Neural cell (in vitro differentiated cells): ENCODE results near the gene TP53I3. TPM values are rescaled to one million over a fixed set of nuclear protein-coding genes. Genes with fewer than 3 reads are reported as not detected.

Experiments used
- H2AFZ ChIP-seq: fragments of 200-600, 300-800 bp; sonication (generic), shearing (Covaris generic); 2 replicates; pipeline ENCODE4 v1.6.0; 2014; ENCODE audit warnings: low read depth, mild to moderate bottlenecking, antibody characterized with exemption, low read length, moderate library complexity
- H3F3A ChIP-seq: fragments of 200-600 bp; shearing (Covaris generic); 2 replicates; pipeline ENCODE4 v1.6.1; 2016; ENCODE audit warnings: mild to moderate bottlenecking, moderate library complexity, mixed read lengths, antibody characterized with exemption, low read length; ENCODE audit not compliant: insufficient read depth, poor library complexity, severe bottlenecking
- H3K27ac ChIP-seq: fragments of 200-600, 300-800 bp; sonication (generic), shearing (Covaris generic); 2 replicates; pipeline ENCODE4 v1.5.1; 2014; ENCODE audit warnings: mild to moderate bottlenecking, low read length, moderate library complexity
- H3K27me3 ChIP-seq: fragments of 300-800, 200-600 bp; sonication (generic), shearing (Covaris generic); 2 replicates; pipeline ENCODE4 v1.6.0; 2014; ENCODE audit warnings: mild to moderate bottlenecking, low read depth, low read length, moderate library complexity; ENCODE audit not compliant: insufficient read depth
- H3K36me3 ChIP-seq: fragments of 300-800, 200-600 bp; sonication (generic), shearing (Covaris generic); 2 replicates; pipeline ENCODE4 v1.5.1; 2014; ENCODE audit warnings: mild to moderate bottlenecking, antibody characterized with exemption, low read length, moderate library complexity; ENCODE audit not compliant: insufficient read depth
- H3K4me2 ChIP-seq: fragments of 300-800, 200-600 bp; sonication (generic), shearing (Covaris generic); 2 replicates; pipeline ENCODE4 v1.6.0; 2014; ENCODE audit warnings: mild to moderate bottlenecking, low read length
- H3K4me3 ChIP-seq: fragments of 300-800, 200-600 bp; sonication (generic), shearing (Covaris generic); 2 replicates; pipeline ENCODE4 v1.5.1; 2014; ENCODE audit warnings: mild to moderate bottlenecking, low read length, moderate library complexity
- H3K79me2 ChIP-seq: fragments of 200-600 bp; shearing (Covaris generic); replicated peaks from 2 replicates; pipeline ENCODE4 v1.6.0; 2014; ENCODE audit warnings: mild to moderate bottlenecking, low read length, moderate library complexity; ENCODE audit not compliant: insufficient read depth
- H3K9ac ChIP-seq: fragments of 300-800, 200-600 bp; sonication (generic), shearing (Covaris generic); 2 replicates; pipeline ENCODE4 v1.6.1; 2016; ENCODE audit warnings: mild to moderate bottlenecking, low read length, mixed read lengths
- H3K9me2 ChIP-seq: fragments of 200-600 bp; shearing (Covaris generic); 2 replicates; pipeline ENCODE4 v1.6.1; 2016; ENCODE audit warnings: mild to moderate bottlenecking, low read length, mixed read lengths; ENCODE audit not compliant: insufficient read depth
- H3K9me3 ChIP-seq: fragments of 200-600, 300-800 bp; sonication (generic), shearing (Covaris generic); 2 replicates; pipeline ENCODE4 v1.6.1; 2016; ENCODE audit warnings: mild to moderate bottlenecking, mixed run types, low read length, moderate library complexity, mixed read lengths
- H4K20me1 ChIP-seq: fragments of 200-600 bp; shearing (Covaris generic); 2 replicates; pipeline ENCODE4 v1.6.1; 2016; ENCODE audit warnings: mild to moderate bottlenecking, mixed run types; ENCODE audit not compliant: insufficient read depth
- EP300 ChIP-seq: fragments of 450-650 bp; conservative IDR thresholded peaks from 2 replicates; pipeline ENCODE4 v1.6.1; 2014; ENCODE audit warnings: antibody characterized with exemption, mild to moderate bottlenecking, moderate library complexity; ENCODE audit not compliant: poor library complexity, severe bottlenecking
- EZH2 ChIP-seq: fragments of 200-600, 300-800 bp; shearing (Covaris generic), sonication (generic); IDR thresholded peaks from 2 replicates; pipeline ENCODE4 v1.6.1; 2014; ENCODE audit warnings: antibody characterized with exemption, low read length, borderline replicate concordance, mild to moderate bottlenecking; ENCODE audit not compliant: insufficient read depth, poor library complexity, severe bottlenecking
- MXI1 ChIP-seq: fragments of 450-650 bp; conservative IDR thresholded peaks from 2 replicates; pipeline ENCODE4 v1.6.1; 2014; ENCODE audit warnings: antibody characterized with exemption, mild to moderate bottlenecking; ENCODE audit not compliant: poor library complexity, severe bottlenecking
- POLR2AphosphoS5 ChIP-seq: IDR thresholded peaks from 2 replicates; pipeline ENCODE4 v1.6.1; 2012
- RAD21 ChIP-seq: fragments of 450-650 bp; conservative IDR thresholded peaks from 2 replicates; pipeline ENCODE4 v1.6.1; 2014; ENCODE audit warnings: antibody characterized with exemption, mild to moderate bottlenecking, moderate library complexity
- SMC3 ChIP-seq: fragments of 450-650 bp; conservative IDR thresholded peaks from 2 replicates; pipeline ENCODE4 v1.6.1; 2014; ENCODE audit warnings: antibody characterized with exemption, mild to moderate bottlenecking, moderate library complexity; ENCODE audit not compliant: poor library complexity
- TAF1 ChIP-seq: IDR thresholded peaks from 2 replicates; pipeline ENCODE4 v1.6.1; 2012; ENCODE audit warnings: low read depth
- polyA plus RNA-seq: library from polyadenylated mRNA; depleted of rRNA; stranded (reverse); fragments of >200 nt; gene quantifications from 2 replicates; pipeline ENCODE4 v1.2.3, GENCODE V29; 2014
- TF ChIP-seq, protein P1 (sequence below): IDR thresholded peaks from 2 replicates; pipeline ENCODE4 v1.6.1; 2012; ENCODE audit warnings: borderline replicate concordance
- TF ChIP-seq, protein P2 (sequence below): fragments of 450-650 bp; IDR thresholded peaks from 2 replicates; pipeline ENCODE4 v1.5.1; 2014; ENCODE audit warnings: antibody characterized with exemption, mild to moderate bottlenecking, moderate library complexity; ENCODE audit not compliant: poor library complexity, severe bottlenecking

Gene TP53I3
- polyA plus RNA-seq, 1 donor from 2014 or later: 1.8 TPM

DNA sequence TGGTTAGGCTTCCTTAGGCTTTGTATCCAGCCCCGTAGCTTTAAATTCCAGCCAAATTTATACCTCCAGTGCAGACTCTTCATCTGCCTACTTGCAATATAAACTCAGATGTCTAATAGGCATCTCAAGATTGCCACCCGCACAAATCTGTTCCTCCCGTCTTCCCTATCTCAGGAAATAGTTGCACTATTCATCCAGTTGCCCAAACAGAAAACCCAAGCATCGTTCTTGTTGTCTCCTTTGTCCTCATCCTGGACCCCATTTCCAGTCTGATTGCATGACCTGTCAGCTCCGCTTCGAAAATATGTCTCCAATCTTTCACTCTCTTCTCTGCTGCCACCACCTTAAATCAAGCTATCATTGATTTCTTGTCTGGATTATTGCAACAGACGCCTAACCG, 32.8 kb downstream of the TP53I3 start:
- Histone ChIP-seq H3K79me2 (no peaks in the 10 kb centered on the region), H3K4me3 (no peak overlapping the region), H3K9me2 (no peaks in the 10 kb centered on the region), H3F3A (no peaks in the 10 kb centered on the region), H4K20me1 (no peaks in the 10 kb centered on the region), H3K9ac (no peak overlapping the region), H3K9me3 (no peaks in the 10 kb centered on the region), H3K27ac (no peak overlapping the region), H2AFZ (no peak overlapping the region), H3K36me3 (no peaks in the 10 kb centered on the region), H3K27me3 (no peaks in the 10 kb centered on the region), H3K4me2 (no peak overlapping the region)
- TF ChIP-seq EZH2 (no peak), RAD21 (no peak), SMC3 (no peak), MXI1 (no peak), POLR2AphosphoS5 (no peak), EP300 (no peak), TAF1 (no peak)
- TF ChIP-seq, protein P1, sequence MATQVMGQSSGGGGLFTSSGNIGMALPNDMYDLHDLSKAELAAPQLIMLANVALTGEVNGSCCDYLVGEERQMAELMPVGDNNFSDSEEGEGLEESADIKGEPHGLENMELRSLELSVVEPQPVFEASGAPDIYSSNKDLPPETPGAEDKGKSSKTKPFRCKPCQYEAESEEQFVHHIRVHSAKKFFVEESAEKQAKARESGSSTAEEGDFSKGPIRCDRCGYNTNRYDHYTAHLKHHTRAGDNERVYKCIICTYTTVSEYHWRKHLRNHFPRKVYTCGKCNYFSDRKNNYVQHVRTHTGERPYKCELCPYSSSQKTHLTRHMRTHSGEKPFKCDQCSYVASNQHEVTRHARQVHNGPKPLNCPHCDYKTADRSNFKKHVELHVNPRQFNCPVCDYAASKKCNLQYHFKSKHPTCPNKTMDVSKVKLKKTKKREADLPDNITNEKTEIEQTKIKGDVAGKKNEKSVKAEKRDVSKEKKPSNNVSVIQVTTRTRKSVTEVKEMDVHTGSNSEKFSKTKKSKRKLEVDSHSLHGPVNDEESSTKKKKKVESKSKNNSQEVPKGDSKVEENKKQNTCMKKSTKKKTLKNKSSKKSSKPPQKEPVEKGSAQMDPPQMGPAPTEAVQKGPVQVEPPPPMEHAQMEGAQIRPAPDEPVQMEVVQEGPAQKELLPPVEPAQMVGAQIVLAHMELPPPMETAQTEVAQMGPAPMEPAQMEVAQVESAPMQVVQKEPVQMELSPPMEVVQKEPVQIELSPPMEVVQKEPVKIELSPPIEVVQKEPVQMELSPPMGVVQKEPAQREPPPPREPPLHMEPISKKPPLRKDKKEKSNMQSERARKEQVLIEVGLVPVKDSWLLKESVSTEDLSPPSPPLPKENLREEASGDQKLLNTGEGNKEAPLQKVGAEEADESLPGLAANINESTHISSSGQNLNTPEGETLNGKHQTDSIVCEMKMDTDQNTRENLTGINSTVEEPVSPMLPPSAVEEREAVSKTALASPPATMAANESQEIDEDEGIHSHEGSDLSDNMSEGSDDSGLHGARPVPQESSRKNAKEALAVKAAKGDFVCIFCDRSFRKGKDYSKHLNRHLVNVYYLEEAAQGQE: no peak
- TF ChIP-seq, protein P2, sequence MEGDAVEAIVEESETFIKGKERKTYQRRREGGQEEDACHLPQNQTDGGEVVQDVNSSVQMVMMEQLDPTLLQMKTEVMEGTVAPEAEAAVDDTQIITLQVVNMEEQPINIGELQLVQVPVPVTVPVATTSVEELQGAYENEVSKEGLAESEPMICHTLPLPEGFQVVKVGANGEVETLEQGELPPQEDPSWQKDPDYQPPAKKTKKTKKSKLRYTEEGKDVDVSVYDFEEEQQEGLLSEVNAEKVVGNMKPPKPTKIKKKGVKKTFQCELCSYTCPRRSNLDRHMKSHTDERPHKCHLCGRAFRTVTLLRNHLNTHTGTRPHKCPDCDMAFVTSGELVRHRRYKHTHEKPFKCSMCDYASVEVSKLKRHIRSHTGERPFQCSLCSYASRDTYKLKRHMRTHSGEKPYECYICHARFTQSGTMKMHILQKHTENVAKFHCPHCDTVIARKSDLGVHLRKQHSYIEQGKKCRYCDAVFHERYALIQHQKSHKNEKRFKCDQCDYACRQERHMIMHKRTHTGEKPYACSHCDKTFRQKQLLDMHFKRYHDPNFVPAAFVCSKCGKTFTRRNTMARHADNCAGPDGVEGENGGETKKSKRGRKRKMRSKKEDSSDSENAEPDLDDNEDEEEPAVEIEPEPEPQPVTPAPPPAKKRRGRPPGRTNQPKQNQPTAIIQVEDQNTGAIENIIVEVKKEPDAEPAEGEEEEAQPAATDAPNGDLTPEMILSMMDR: no peak

DNA sequence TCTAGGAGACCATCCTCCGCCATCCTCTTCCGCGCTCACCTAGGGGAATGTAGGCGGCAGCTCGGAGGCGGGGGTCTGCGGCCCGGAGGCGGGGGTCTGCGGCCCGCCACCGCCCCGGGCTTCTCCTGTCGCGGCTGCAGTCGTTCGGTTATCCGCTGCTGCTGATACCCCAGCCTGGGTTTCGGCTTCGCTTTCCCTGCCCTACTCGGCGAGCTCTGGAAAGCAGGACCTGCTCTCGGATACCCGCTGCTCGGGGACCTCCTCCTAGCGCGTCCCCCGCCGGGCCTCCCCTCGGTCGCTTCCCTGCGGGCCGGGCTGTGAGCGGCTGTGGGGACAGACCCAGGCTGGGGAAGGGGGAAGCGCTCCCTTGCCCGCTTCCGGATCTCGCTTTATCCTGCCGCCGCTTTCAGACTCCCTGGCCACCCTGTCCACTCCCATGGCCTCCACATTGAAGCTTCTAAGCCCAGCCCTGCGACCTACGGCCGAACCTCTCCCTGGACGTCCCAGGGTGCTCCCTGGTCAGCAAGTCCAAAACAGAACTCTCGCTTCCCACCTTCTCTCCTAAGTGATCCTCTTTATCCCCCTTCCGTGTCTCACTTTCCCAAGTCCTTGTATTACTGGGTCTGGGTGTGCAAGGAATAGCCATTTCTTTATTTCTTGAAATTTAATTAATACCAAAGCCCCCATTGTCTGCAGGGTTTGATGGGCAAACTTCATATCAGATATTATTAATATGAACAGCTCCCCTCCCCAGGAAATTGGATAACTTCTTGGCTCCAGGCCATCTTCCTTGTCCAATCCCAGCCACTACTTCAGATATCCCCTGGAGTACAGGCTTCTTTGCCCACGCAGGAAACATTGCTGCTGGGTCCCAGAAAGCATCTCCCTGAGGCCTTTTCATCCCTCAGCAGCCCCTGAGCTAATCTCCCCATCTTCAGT, 34.3 kb downstream of the TP53I3 start:
- Histone ChIP-seq H3K9ac (peak overlapping the region; percentile 84), H3K4me3 (peak overlapping the region; percentile 94), H2AFZ (peak overlapping the region; percentile 83), H4K20me1 (no peaks in the 10 kb centered on the region), H3K27ac (peak overlapping the region; percentile 24), H3K27me3 (no peaks in the 10 kb centered on the region), H3K4me2 (peak overlapping the region; percentile 79), H3K9me2 (no peaks in the 10 kb centered on the region), H3F3A (no peaks in the 10 kb centered on the region), H3K36me3 (no peaks in the 10 kb centered on the region), H3K79me2 (peaks cover 9% of the 10 kb centered on the region), H3K9me3 (no peaks in the 10 kb centered on the region)
- TF ChIP-seq, protein P2: no peak
- TF ChIP-seq EP300 (no peak), MXI1 (no peak), EZH2 (no peak), RAD21 (no peak), POLR2AphosphoS5 (no peak), TAF1 (no peak), SMC3 (no peak)
- TF ChIP-seq, protein P1: no peak
